Tibial nerve (tissue), 4 donors: Measurements from ENCODE around the gene SCGB2B2. TPM values are rescaled to one million over a fixed set of nuclear protein-coding genes. Genes with fewer than 3 reads are reported as not detected.
"Not testable (repeated sequence)": the region's sequence is repeated elsewhere in the genome, so short reads cannot be mapped to it uniquely, and the experiment has no call there.

ENCODE experiments used
- DNase-seq, 2 donors: peaks; one replicate each; pipeline ENCODE4 v3.0.0-alpha.2; 2019; ENCODE audit warnings: low spot score in 2 of 2
- H3K27ac ChIP-seq, 4 donors: fragments of 200-600 bp; sonication (generic) in 3 of 4; one replicate each; pipeline ENCODE4 v1.5.1; 2017 to 2019; ENCODE audit warnings: mild to moderate bottlenecking in 1 of 4
- H3K27me3 ChIP-seq, 2 donors: fragments of 200-600 bp; sonication (generic) in 1 of 2; one replicate each; pipeline versions ENCODE4 v1.5.1 to v1.6.0; 2017 to 2019
- H3K36me3 ChIP-seq, 3 donors: fragments of 200-600 bp; sonication (generic); one replicate each; pipeline ENCODE4 v1.5.1; 2018 to 2019
- H3K4me1 ChIP-seq, 4 donors: fragments of 200-600 bp; sonication (generic) in 3 of 4; one replicate each; pipeline ENCODE4 v1.5.1; 2017 to 2019
- H3K4me3 ChIP-seq, 4 donors: fragments of 200-600 bp; sonication (generic) in 3 of 4; one replicate each; pipeline ENCODE4 v1.5.1; 2017 to 2019; ENCODE audit warnings: mild to moderate bottlenecking in 1 of 4, moderate library complexity in 1 of 4
- H3K9me3 ChIP-seq, 4 donors: fragments of 200-600 bp; sonication (generic) in 3 of 4; one replicate each; pipeline ENCODE4 v1.5.1; 2017 to 2019
- CTCF ChIP-seq, 5 experiments: fragments of 200-600 bp in 3 of 5; fragments of 450-650 bp in 2 of 5; sonication (generic) in 3 of 5; IDR thresholded peaks; one replicate each; pipeline ENCODE4 v1.5.1; 2016 to 2019; ENCODE audit warnings: antibody characterized with exemption in 5 of 5, mild to moderate bottlenecking in 3 of 5, moderate library complexity in 2 of 5
- EP300 ChIP-seq, 2 donors: sonication (generic); formaldehyde crosslinking; IDR thresholded peaks; one replicate each; pipeline ENCODE4 v1.6.1; 2017; ENCODE audit warnings: antibody characterized with exemption in 2 of 2, mild to moderate bottlenecking in 1 of 2
- POLR2A ChIP-seq, 2 donors: fragments of 450-650 bp; IDR thresholded peaks; one replicate each; pipeline ENCODE4 v1.6.1; 2017; ENCODE audit warnings: antibody characterized with exemption in 2 of 2, mild to moderate bottlenecking in 2 of 2, moderate library complexity in 2 of 2
- WGBS, 2 donors: methylation state at CpG; one replicate each; pipeline ENCODE4 v1.1.5; 2018; 5-methylcytosine and 5-hydroxymethylcytosine counted together
- total RNA-seq, 4 donors: library from RNA; depleted of rRNA; stranded (reverse); fragments of >200 nt; gene quantifications; one replicate each; pipeline ENCODE4 v1.1.0, GENCODE V29; 2016

SCGB2B2 gene
- total RNA-seq, 4 donors from 2014 or later, result 0.21 to 1.4 (median 0.71) TPM

- Histone ChIP-seq H3K36me3 (peaks cover 0 to 6% (median 0%) of the 10 kb centered on the region in 3 donors), H3K4me1 (peaks cover 0 to 9% (median 3%) of the 10 kb centered on the region in 4 donors), H3K27me3 (no peaks in the 10 kb centered on the region), H3K9me3 (no peaks in the 10 kb centered on the region), H3K4me3 (no peak overlapping the region), H3K27ac (no peak overlapping the region)
- DNase-seq, result no peak
- WGBS, 2 donors, result 95 to 96% methylated on average over 3 of the region's 3 CpGs
- TF ChIP-seq CTCF (IDR thresholded peaks at IDR 0.05) (no peak), EP300 (IDR thresholded peaks at IDR 0.05) (no peak), POLR2A (IDR thresholded peaks at IDR 0.05) (no peak)
These were observed 5.0 kb downstream of the SCGB2B2 start for GRCh38 chr19:34671972-34672371.

- TF ChIP-seq CTCF (IDR thresholded peaks at IDR 0.05) (no peak), POLR2A (IDR thresholded peaks at IDR 0.05) (no peak), EP300 (IDR thresholded peaks at IDR 0.05) (no peak)
- H3K9me3 ChIP-seq, result peaks cover 0 to 3% (median 0%) of the 10 kb centered on the region in 4 donors
- H3K4me3 ChIP-seq, result no peak overlapping the region
- no peaks in the 10 kb centered on the region for H3K27me3 ChIP-seq
- H3K27ac ChIP-seq, result no peak overlapping the region
- H3K36me3 ChIP-seq, result peaks cover 0 to 6% (median 0%) of the 10 kb centered on the region in 3 donors
- WGBS, 2 donors, result 89 to 90% methylated on average over 6 of the region's 7 CpGs
- DNase-seq, result no peak
- H3K4me1 ChIP-seq, result peaks cover 0 to 3% (median 0%) of the 10 kb centered on the region in 4 donors
These were observed 7.7 kb downstream of the SCGB2B2 start for GRCh38 chr19:34669305-34669704.

GRCh38 chr19:34668690-34669089 is 8.3 kb downstream of the SCGB2B2 start:
- H3K36me3 ChIP-seq, H3K4me3 ChIP-seq, H3K9me3 ChIP-seq, DNase-seq, H3K4me1 ChIP-seq, H3K27me3 ChIP-seq, H3K27ac ChIP-seq: not testable (repeated sequence)
- 62 to 82% methylated on average over 5 of the region's 5 CpGs for WGBS, 2 donors

- not testable (repeated sequence) for H3K4me3 ChIP-seq, H3K27me3 ChIP-seq, H3K9me3 ChIP-seq, DNase-seq, H3K27ac ChIP-seq, H3K4me1 ChIP-seq, H3K36me3 ChIP-seq
- WGBS, 2 donors, result 95 to 99% methylated on average over 17 to 36 of the region's 36 CpGs
These were observed 8.8 kb downstream of the SCGB2B2 start for GRCh38 chr19:34668077-34668689.

GRCh38 chr19:34667349-34668076 is 9.4 kb downstream of the SCGB2B2 start:
- H3K27ac ChIP-seq, result peak overlapping the region in 2 of 4 donors; percentile 59 to 64

More at GRCh38 chr19:34667349-34668076, 9.4 kb downstream of the SCGB2B2 start:
- peak overlapping the region in 3 of 4 donors; percentile 4 to 24 (median 15) for H3K4me3 ChIP-seq
- H3K4me1 ChIP-seq, result peaks cover 0 to 3% (median 0%) of the 10 kb centered on the region in 4 donors
- TF ChIP-seq EP300 (IDR thresholded peaks at IDR 0.05) (no peak), POLR2A (IDR thresholded peaks at IDR 0.05) (no peak), CTCF (IDR thresholded peaks at IDR 0.05) (no peak)
- peaks cover 0 to 7% (median 0%) of the 10 kb centered on the region in 4 donors for H3K9me3 ChIP-seq
- no peaks in the 10 kb centered on the region for H3K27me3 ChIP-seq
- DNase-seq, result no peak
- WGBS, 2 donors, result 56 to 67% methylated on average over 17 of the region's 17 CpGs
- H3K36me3 ChIP-seq, result peaks cover 0 to 6% (median 0%) of the 10 kb centered on the region in 3 donors
